Activated T-cell treated with anti-CD3 and anti-CD28 coated beads, Interleukin-2, amount 50 U/mL, for 24 hours (primary cell): ENCODE data around the gene TERT.
A peak's percentile ranks its signal among the peaks of the same experiment; 100 is the strongest.
"Not testable (repeated sequence)": the region's sequence is repeated elsewhere in the genome, so short reads cannot be mapped to it uniquely, and the experiment has no call there.

Experiments used
- DNase-seq: peaks from one replicate; pipeline ENCODE4 v3.0.0-alpha.2; 2020
- H3K27ac Mint-ChIP-seq: 2 replicates; pipeline ENCODE4 v1.8.0; 2020; ENCODE audit warnings: mild to moderate bottlenecking, mixed read lengths
- H3K27me3 Mint-ChIP-seq: 2 replicates; pipeline ENCODE4 v1.8.0; 2020; ENCODE audit warnings: mixed read lengths
- H3K36me3 Mint-ChIP-seq: 2 replicates; pipeline ENCODE4 v1.8.0; 2020; ENCODE audit warnings: low read depth, mixed read lengths
- H3K4me1 Mint-ChIP-seq: 2 replicates; pipeline ENCODE4 v1.8.0; 2020; ENCODE audit warnings: low read depth, mixed read lengths
- H3K4me3 Mint-ChIP-seq: 2 replicates; pipeline ENCODE4 v1.8.0; 2020; ENCODE audit warnings: mild to moderate bottlenecking, moderate library complexity, mixed read lengths
- H3K9me3 Mint-ChIP-seq: 2 replicates; pipeline ENCODE4 v1.8.0; 2020; ENCODE audit warnings: mixed read lengths

Gene TERT

GRCh38 chr5:1294835-1295649, at the start of gene TERT:
Gene TERT, minus strand, starts transcription at chr5:1295068. Its CDS starts 79 bp downstream, at chr5:1294989.
- Mint-ChIP-seq H3K9me3 (no peaks in the 10 kb centered on the region), H3K4me1 (peaks cover 16% of the 10 kb centered on the region), H3K27ac (peak within 1 kb of the TSS; percentile 44), H3K27me3 (peaks cover 2% of the 10 kb centered on the region), H3K36me3 (peaks cover 12% of the 10 kb centered on the region), H3K4me3 (peak within 1 kb of the TSS; percentile 64)
- DNase-seq: peak; percentile 92

- Mint-ChIP-seq H3K27ac (peak overlapping the region; percentile 91), H3K4me3 (peak overlapping the region; percentile 88), H3K4me1 (peaks cover 36% of the 10 kb centered on the region), H3K9me3 (no peaks in the 10 kb centered on the region), H3K36me3 (peaks cover 46% of the 10 kb centered on the region), H3K27me3 (no peaks in the 10 kb centered on the region)
- DNase-seq: no peak
Observed at GRCh38 chr5:1343931-1344901, 49.3 kb upstream of the TERT start.

- peak overlapping the region; percentile 88 for H3K4me3 Mint-ChIP-seq
- no peak for DNase-seq
- no peaks in the 10 kb centered on the region for H3K27me3 Mint-ChIP-seq
- peaks cover 36% of the 10 kb centered on the region for H3K4me1 Mint-ChIP-seq
- peak overlapping the region; percentile 73 for H3K27ac Mint-ChIP-seq
- H3K9me3 Mint-ChIP-seq: no peaks in the 10 kb centered on the region
- peaks cover 52% of the 10 kb centered on the region for H3K36me3 Mint-ChIP-seq
Observed at GRCh38 chr5:1343315-1343751, 48.5 kb upstream of the TERT start.

- not testable (repeated sequence) for DNase-seq, H3K27me3 Mint-ChIP-seq, H3K27ac Mint-ChIP-seq, H3K9me3 Mint-ChIP-seq
- Mint-ChIP-seq H3K36me3 (peaks cover 58% of the 10 kb centered on the region), H3K4me1 (peaks cover 37% of the 10 kb centered on the region), H3K4me3 (peak overlapping the region; percentile 88)
Observed at GRCh38 chr5:1342711-1343110, 47.8 kb upstream of the TERT start.

- Mint-ChIP-seq H3K27me3 (no peaks in the 10 kb centered on the region), H3K36me3 (peaks cover 62% of the 10 kb centered on the region), H3K27ac (peak overlapping the region; percentile 26), H3K4me1 (peaks cover 37% of the 10 kb centered on the region), H3K4me3 (no peak overlapping the region), H3K9me3 (no peaks in the 10 kb centered on the region)
- DNase-seq: no peak
Observed at GRCh38 chr5:1342268-1342667, 47.4 kb upstream of the TERT start.

- no peak for DNase-seq
- no peaks in the 10 kb centered on the region for H3K9me3 Mint-ChIP-seq
- H3K4me3 Mint-ChIP-seq: peak overlapping the region; percentile 31
- H3K27ac Mint-ChIP-seq: peak overlapping the region; percentile 26
- peaks cover 40% of the 10 kb centered on the region for H3K4me1 Mint-ChIP-seq
- peaks cover 66% of the 10 kb centered on the region for H3K36me3 Mint-ChIP-seq
- H3K27me3 Mint-ChIP-seq: no peaks in the 10 kb centered on the region
Observed at GRCh38 chr5:1341863-1342262, 47.0 kb upstream of the TERT start.

- H3K27me3 Mint-ChIP-seq, H3K9me3 Mint-ChIP-seq, H3K4me3 Mint-ChIP-seq, H3K27ac Mint-ChIP-seq, DNase-seq: not testable (repeated sequence)
- Mint-ChIP-seq H3K36me3 (peaks cover 86% of the 10 kb centered on the region), H3K4me1 (peaks cover 35% of the 10 kb centered on the region)
Observed at GRCh38 chr5:1339818-1340210, 44.9 kb upstream of the TERT start.

- DNase-seq, H3K27ac Mint-ChIP-seq, H3K9me3 Mint-ChIP-seq, H3K27me3 Mint-ChIP-seq, H3K4me3 Mint-ChIP-seq: not testable (repeated sequence)
- Mint-ChIP-seq H3K36me3 (peaks cover 90% of the 10 kb centered on the region), H3K4me1 (peaks cover 35% of the 10 kb centered on the region)
Observed at GRCh38 chr5:1339139-1339817, 44.4 kb upstream of the TERT start.

GRCh38 chr5:1338506-1339070, 43.7 kb upstream of the TERT start:
- DNase-seq: no peak
- Mint-ChIP-seq H3K27me3 (no peaks in the 10 kb centered on the region), H3K4me3 (no peak overlapping the region), H3K9me3 (no peaks in the 10 kb centered on the region), H3K36me3 (peaks cover 90% of the 10 kb centered on the region), H3K27ac (no peak overlapping the region), H3K4me1 (peaks cover 28% of the 10 kb centered on the region)

GRCh38 chr5:1338196-1338490, 43.3 kb upstream of the TERT start:
- no peak overlapping the region for H3K27ac Mint-ChIP-seq
- no peaks in the 10 kb centered on the region for H3K27me3 Mint-ChIP-seq
- no peaks in the 10 kb centered on the region for H3K9me3 Mint-ChIP-seq
- no peak overlapping the region for H3K4me3 Mint-ChIP-seq
- DNase-seq: no peak
- H3K4me1 Mint-ChIP-seq: peaks cover 23% of the 10 kb centered on the region
- peaks cover 86% of the 10 kb centered on the region for H3K36me3 Mint-ChIP-seq

GRCh38 chr5:1337489-1338195, 42.8 kb upstream of the TERT start:
- peaks cover 83% of the 10 kb centered on the region for H3K36me3 Mint-ChIP-seq

GRCh38 chr5:1336749-1337488, 42.1 kb upstream of the TERT start:
- no peak for DNase-seq
- Mint-ChIP-seq H3K4me3 (no peak overlapping the region), H3K36me3 (peaks cover 83% of the 10 kb centered on the region), H3K9me3 (no peaks in the 10 kb centered on the region), H3K27me3 (no peaks in the 10 kb centered on the region), H3K4me1 (peaks cover 18% of the 10 kb centered on the region), H3K27ac (no peak overlapping the region)

More at GRCh38 chr5:1337489-1338195, 42.8 kb upstream of the TERT start:
- Mint-ChIP-seq H3K9me3 (no peaks in the 10 kb centered on the region), H3K4me1 (peaks cover 22% of the 10 kb centered on the region), H3K27me3 (no peaks in the 10 kb centered on the region), H3K4me3 (no peak overlapping the region), H3K27ac (no peak overlapping the region)
- DNase-seq: no peak

GRCh38 chr5:1336106-1336561, 41.3 kb upstream of the TERT start:
- Mint-ChIP-seq H3K27ac (peak overlapping the region; percentile 38), H3K36me3 (peaks cover 83% of the 10 kb centered on the region), H3K27me3 (no peaks in the 10 kb centered on the region), H3K4me3 (no peak overlapping the region), H3K9me3 (no peaks in the 10 kb centered on the region), H3K4me1 (peaks cover 12% of the 10 kb centered on the region)
- no peak for DNase-seq
